Upper lobe of left lung (tissue), 4 donors: ENCODE measurements around the gene ATAT1.
A peak's percentile ranks its signal among the peaks of the same experiment; 100 is the strongest.

Experiments
- EP300 ChIP-seq, 4 donors: sonication (generic); formaldehyde crosslinking; IDR thresholded peaks; one replicate each; pipeline ENCODE4 v1.5.1; 2017; ENCODE audit warnings: antibody characterized with exemption in 4 of 4, control low read depth in 2 of 4
- TF ChIP-seq, protein P1 (sequence below), 6 experiments: fragments of 450-650 bp in 4 of 6; fragments of 200-600 bp in 2 of 6; sonication (generic) in 2 of 6; IDR thresholded peaks; one replicate each; pipeline ENCODE4 v1.5.1; 2016 to 2019; ENCODE audit warnings: antibody characterized with exemption in 6 of 6

DNA sequence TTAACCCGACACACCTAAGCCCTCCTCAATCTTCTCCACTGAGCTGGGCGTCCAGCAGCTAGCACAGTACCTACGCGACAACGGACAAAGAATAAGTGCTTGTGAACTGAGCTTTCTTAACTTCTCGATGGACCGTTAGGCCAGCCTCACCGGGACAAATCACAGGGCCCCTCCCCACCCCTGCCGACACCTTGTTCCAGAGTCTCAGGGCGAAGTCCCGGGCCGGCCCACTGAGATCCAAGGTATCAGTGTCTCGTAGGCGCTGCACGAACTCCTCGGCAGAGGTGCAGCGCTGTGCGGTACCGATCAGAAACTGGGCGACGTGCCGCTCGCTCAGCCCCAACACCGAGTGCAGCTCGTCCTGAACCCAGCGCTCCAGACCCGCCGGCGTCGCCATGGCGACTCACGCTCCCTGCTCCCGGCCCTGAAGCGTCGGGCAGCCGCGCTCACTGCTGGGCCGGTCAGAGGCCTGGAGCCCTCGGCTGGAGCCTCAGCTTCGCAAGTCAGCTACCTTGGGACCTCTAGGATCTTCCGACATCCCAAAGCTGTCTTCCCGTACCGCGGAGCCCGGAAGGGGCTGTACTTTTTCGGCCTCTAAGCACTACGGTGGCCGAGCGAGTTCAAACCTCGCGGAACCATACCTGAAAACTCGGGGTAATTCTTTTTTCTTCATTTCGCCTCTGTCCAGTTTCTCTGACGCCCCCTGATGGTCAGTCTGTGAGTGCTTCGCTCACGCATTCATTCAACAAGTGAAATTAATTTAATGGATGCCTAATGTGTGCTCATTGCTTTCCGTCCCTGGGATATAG, 46.0 kb downstream of the ATAT1 start, which contains the start of gene DHX16:
- no peak for TF ChIP-seq EP300 (IDR thresholded peaks at IDR 0.05)
- TF ChIP-seq, protein P1, sequence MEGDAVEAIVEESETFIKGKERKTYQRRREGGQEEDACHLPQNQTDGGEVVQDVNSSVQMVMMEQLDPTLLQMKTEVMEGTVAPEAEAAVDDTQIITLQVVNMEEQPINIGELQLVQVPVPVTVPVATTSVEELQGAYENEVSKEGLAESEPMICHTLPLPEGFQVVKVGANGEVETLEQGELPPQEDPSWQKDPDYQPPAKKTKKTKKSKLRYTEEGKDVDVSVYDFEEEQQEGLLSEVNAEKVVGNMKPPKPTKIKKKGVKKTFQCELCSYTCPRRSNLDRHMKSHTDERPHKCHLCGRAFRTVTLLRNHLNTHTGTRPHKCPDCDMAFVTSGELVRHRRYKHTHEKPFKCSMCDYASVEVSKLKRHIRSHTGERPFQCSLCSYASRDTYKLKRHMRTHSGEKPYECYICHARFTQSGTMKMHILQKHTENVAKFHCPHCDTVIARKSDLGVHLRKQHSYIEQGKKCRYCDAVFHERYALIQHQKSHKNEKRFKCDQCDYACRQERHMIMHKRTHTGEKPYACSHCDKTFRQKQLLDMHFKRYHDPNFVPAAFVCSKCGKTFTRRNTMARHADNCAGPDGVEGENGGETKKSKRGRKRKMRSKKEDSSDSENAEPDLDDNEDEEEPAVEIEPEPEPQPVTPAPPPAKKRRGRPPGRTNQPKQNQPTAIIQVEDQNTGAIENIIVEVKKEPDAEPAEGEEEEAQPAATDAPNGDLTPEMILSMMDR (IDR thresholded peaks at IDR 0.05), result peak; percentile 79 to 90 (median 84)
